ENCODE results near the gene STIMATE.

STIMATE gene

DNA sequence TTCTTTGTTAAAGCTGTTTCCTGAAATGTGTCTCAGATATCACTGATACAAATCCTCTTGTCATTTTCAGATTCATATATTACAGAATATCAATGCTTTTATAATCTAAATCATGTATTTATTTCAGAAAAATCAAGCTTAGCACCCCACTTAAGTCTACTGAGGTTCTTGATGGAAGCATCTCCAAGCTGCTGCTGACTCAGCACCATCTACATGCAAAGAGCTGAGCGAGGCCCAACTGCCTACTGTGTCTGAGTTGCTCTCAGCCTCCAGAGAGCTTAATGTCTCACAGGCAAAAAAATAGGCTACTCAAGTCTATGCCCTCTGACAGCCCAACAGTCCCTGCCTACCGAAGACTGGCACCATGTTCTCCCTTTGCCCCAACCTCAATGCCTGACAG is 29.2 kb upstream of the STIMATE start:
- H3K9me3 ChIP-seq (replicated peaks; ENCODE audit: insufficient read depth, low read length) = no peaks in the 10 kb centered on the region
- DNase-seq = no peak
- H2AFZ ChIP-seq (ENCODE audit: low read length) = no peak overlapping the region
- H3K36me3 ChIP-seq (replicated peaks; ENCODE audit: insufficient read depth, low read length) = no peaks in the 10 kb centered on the region
- H3K4me1 ChIP-seq (ENCODE audit: low read length) = no peaks in the 10 kb centered on the region
- no peaks in the 10 kb centered on the region for H3K27me3 ChIP-seq (replicated peaks; ENCODE audit: insufficient read depth, low read length)
- no peaks in the 10 kb centered on the region for H3K9me2 ChIP-seq (replicated peaks; ENCODE audit: insufficient read depth, low read length)
- H4K20me1 ChIP-seq (ENCODE audit: insufficient read depth, low read length) = no peaks in the 10 kb centered on the region
- no peak overlapping the region for H3K27ac ChIP-seq (ENCODE audit: low read length)
- H3K79me2 ChIP-seq (ENCODE audit: low read length) = no peaks in the 10 kb centered on the region
- H3K4me3 ChIP-seq (ENCODE audit: low read length) = no peak overlapping the region
- no peaks in the 10 kb centered on the region for H3F3A ChIP-seq (ENCODE audit: insufficient read depth, low read length)
- no peak overlapping the region for H3K4me2 ChIP-seq (ENCODE audit: low read depth, low read length)
- TF ChIP-seq EZH2phosphoT487 (IDR thresholded peaks at IDR 0.05; ENCODE audit: low read length) (no peak), EZH2 (optimal IDR thresholded peaks at IDR 0.05; ENCODE audit: low read depth, low read length) (no peak)
- TF ChIP-seq, protein P1, sequence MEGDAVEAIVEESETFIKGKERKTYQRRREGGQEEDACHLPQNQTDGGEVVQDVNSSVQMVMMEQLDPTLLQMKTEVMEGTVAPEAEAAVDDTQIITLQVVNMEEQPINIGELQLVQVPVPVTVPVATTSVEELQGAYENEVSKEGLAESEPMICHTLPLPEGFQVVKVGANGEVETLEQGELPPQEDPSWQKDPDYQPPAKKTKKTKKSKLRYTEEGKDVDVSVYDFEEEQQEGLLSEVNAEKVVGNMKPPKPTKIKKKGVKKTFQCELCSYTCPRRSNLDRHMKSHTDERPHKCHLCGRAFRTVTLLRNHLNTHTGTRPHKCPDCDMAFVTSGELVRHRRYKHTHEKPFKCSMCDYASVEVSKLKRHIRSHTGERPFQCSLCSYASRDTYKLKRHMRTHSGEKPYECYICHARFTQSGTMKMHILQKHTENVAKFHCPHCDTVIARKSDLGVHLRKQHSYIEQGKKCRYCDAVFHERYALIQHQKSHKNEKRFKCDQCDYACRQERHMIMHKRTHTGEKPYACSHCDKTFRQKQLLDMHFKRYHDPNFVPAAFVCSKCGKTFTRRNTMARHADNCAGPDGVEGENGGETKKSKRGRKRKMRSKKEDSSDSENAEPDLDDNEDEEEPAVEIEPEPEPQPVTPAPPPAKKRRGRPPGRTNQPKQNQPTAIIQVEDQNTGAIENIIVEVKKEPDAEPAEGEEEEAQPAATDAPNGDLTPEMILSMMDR (IDR thresholded peaks at IDR 0.05; ENCODE audit: low read length) = no peak
- no peak overlapping the region for H3K9ac ChIP-seq (ENCODE audit: low read length)

DNA sequence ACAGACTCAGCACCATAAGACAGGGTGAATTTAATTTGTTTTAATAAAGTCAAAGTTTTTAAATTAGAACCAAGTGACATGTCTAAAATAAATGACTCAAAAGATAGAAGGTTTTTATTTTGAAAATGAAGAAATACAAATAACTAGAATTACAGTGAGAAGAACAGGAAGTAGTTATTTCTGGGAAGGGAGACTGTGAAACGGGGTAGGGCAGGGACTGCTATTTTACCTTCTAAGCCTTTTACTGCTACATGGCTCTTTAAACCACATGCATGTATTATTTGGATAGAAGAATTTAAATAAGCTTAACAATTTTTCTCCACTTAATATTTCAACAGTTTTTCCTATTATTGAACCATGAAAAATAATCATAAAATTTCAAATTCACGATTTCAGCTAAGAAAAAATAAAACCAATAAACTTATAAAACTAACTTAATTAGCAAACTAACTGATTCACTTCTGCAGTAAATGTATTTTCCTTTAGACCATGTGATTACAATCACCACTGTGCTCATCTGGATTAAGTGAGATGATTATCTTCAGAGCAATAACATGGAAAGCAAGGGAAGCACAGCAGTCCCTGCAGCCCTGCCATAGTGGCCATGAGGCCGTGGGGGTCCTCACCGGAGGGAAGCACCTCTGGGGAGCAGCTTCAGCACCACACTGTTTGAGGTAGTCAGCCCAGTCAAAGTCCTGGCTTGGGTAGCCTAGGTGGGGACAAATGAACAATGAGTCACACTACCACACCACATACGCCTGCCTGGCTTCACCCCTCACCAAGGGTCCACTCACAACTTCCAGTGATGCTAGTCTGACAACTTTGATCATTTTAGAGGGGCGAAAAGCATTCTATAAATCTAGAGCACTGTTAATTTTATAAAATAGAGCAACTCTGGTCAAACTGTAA is 28.3 kb upstream of the STIMATE start:
- no peaks in the 10 kb centered on the region for H3K79me2 ChIP-seq (ENCODE audit: low read length)
- no peak overlapping the region for H3K4me2 ChIP-seq (ENCODE audit: low read depth, low read length)
- no peaks in the 10 kb centered on the region for H4K20me1 ChIP-seq (ENCODE audit: insufficient read depth, low read length)
- no peak overlapping the region for H2AFZ ChIP-seq (ENCODE audit: low read length)
- H3K36me3 ChIP-seq (replicated peaks; ENCODE audit: insufficient read depth, low read length) = no peaks in the 10 kb centered on the region
- H3K4me3 ChIP-seq (ENCODE audit: low read length) = no peak overlapping the region
- no peaks in the 10 kb centered on the region for H3K4me1 ChIP-seq (ENCODE audit: low read length)
- no peaks in the 10 kb centered on the region for H3K9me2 ChIP-seq (replicated peaks; ENCODE audit: insufficient read depth, low read length)
- no peak for DNase-seq
- no peaks in the 10 kb centered on the region for H3K27me3 ChIP-seq (replicated peaks; ENCODE audit: insufficient read depth, low read length)
- TF ChIP-seq EZH2phosphoT487 (IDR thresholded peaks at IDR 0.05; ENCODE audit: low read length) = no peak
- TF ChIP-seq, protein P1 (IDR thresholded peaks at IDR 0.05; ENCODE audit: low read length) = no peak
- TF ChIP-seq EZH2 (optimal IDR thresholded peaks at IDR 0.05; ENCODE audit: low read depth, low read length) = no peak
- H3F3A ChIP-seq (ENCODE audit: insufficient read depth, low read length) = no peaks in the 10 kb centered on the region
- H3K9ac ChIP-seq (ENCODE audit: low read length) = no peak overlapping the region
- no peak overlapping the region for H3K27ac ChIP-seq (ENCODE audit: low read length)
- no peaks in the 10 kb centered on the region for H3K9me3 ChIP-seq (replicated peaks; ENCODE audit: insufficient read depth, low read length)

DNA sequence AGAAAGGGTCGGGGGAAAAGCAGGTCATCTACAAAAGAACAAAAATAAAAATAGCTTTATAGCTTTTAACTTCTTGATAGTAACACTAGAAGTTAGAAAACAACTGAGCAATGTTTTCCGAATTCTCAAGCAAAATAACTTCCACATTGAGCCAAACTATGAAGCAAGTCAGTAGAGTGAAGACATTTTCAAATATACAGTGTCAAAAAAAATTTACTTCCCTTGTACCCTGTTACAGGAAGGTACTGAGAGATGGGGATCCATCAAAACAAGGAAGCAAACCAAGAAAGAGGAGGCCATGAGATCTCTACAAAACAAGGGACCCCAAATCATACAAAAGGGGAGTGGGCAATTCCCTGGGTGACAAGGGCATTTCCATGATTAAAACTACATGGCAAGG is 26.6 kb upstream of the STIMATE start:
- Histone ChIP-seq H3K27ac (ENCODE audit: low read length) (no peak overlapping the region), H3K27me3 (replicated peaks; ENCODE audit: insufficient read depth, low read length) (no peaks in the 10 kb centered on the region), H3K9me2 (replicated peaks; ENCODE audit: insufficient read depth, low read length) (no peaks in the 10 kb centered on the region), H3K79me2 (ENCODE audit: low read length) (no peaks in the 10 kb centered on the region), H3K4me1 (ENCODE audit: low read length) (no peaks in the 10 kb centered on the region), H3K36me3 (replicated peaks; ENCODE audit: insufficient read depth, low read length) (no peaks in the 10 kb centered on the region), H3K4me2 (ENCODE audit: low read depth, low read length) (no peak overlapping the region), H3K9me3 (replicated peaks; ENCODE audit: insufficient read depth, low read length) (no peaks in the 10 kb centered on the region), H4K20me1 (ENCODE audit: insufficient read depth, low read length) (no peaks in the 10 kb centered on the region), H3F3A (ENCODE audit: insufficient read depth, low read length) (no peaks in the 10 kb centered on the region), H2AFZ (ENCODE audit: low read length) (no peak overlapping the region), H3K9ac (ENCODE audit: low read length) (no peak overlapping the region), H3K4me3 (ENCODE audit: low read length) (no peak overlapping the region)
- no peak for DNase-seq
- TF ChIP-seq EZH2 (optimal IDR thresholded peaks at IDR 0.05; ENCODE audit: low read depth, low read length) (no peak), EZH2phosphoT487 (IDR thresholded peaks at IDR 0.05; ENCODE audit: low read length) (no peak)
- TF ChIP-seq, protein P1 (IDR thresholded peaks at IDR 0.05; ENCODE audit: low read length) = no peak
